HG02973 (cell line): ENCODE measurements around the gene NPAT.

ENCODE experiments used
- ATAC-seq: cut with Tn5 transposase; IDR thresholded peaks from one replicate; pipeline ENCODE4 v1.9.1; 2021; ENCODE audit warnings: moderate library complexity; ENCODE audit not compliant: unreplicated experiment

NPAT gene

DNA sequence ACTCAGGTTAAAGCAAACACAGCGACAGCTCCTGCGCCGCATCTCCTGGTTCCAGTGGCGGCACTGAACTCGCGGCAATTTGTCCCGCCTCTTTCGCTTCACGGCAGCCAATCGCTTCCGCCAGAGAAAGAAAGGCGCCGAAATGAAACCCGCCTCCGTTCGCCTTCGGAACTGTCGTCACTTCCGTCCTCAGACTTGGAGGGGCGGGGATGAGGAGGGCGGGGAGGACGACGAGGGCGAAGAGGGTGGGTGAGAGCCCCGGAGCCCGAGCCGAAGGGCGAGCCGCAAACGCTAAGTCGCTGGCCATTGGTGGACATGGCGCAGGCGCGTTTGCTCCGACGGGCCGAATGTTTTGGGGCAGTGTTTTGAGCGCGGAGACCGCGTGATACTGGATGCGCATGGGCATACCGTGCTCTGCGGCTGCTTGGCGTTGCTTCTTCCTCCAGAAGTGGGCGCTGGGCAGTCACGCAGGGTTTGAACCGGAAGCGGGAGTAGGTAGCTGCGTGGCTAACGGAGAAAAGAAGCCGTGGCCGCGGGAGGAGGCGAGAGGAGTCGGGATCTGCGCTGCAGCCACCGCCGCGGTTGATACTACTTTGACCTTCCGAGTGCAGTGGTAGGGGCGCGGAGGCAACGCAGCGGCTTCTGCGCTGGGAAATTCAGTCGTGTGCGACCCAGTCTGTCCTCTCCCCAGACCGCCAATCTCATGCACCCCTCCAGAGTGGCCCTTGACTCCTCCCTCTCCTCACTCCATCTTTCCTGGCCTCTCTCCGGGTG is at the start of gene NPAT, which contains the start of gene ATM:
NPAT (minus strand) TSS at position 65 of the 774 bp plus-strand sequence. CDS start 102 bp downstream, outside the sequence.
ATM (plus strand) TSS at position 494 of the 774 bp plus-strand sequence. CDS start 4,558 bp downstream, outside the sequence.
- ATAC-seq = peak; percentile 77

GRCh38 chr11:108269583-108269982 is 47.1 kb upstream of the NPAT start:
- ATAC-seq = no peak

GRCh38 chr11:108253176-108253575 is 30.7 kb upstream of the NPAT start:
- ATAC-seq = no peak

DNA sequence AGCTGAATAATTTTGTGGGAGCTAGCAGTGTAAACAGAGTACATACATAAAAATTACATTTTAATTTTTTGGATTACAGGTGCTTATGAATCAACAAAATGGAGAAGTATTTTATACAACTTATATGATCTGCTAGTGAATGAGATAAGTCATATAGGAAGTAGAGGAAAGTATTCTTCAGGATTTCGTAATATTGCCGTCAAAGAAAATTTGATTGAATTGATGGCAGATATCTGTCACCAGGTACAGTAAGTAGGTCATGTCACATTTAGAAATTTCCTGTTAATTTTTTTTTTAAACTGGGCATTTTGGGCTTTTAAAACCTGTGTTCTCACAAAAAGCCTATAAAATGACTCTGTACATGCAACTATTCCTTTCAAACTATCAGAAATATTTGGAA is 24.4 kb upstream of the NPAT start:
- no peak for ATAC-seq

GRCh38 chr11:108246308-108246707 is 23.9 kb upstream of the NPAT start:
- no peak for ATAC-seq

- no peak for ATAC-seq
Measured at GRCh38 chr11:108242422-108242821, 20.0 kb upstream of the NPAT start.

DNA sequence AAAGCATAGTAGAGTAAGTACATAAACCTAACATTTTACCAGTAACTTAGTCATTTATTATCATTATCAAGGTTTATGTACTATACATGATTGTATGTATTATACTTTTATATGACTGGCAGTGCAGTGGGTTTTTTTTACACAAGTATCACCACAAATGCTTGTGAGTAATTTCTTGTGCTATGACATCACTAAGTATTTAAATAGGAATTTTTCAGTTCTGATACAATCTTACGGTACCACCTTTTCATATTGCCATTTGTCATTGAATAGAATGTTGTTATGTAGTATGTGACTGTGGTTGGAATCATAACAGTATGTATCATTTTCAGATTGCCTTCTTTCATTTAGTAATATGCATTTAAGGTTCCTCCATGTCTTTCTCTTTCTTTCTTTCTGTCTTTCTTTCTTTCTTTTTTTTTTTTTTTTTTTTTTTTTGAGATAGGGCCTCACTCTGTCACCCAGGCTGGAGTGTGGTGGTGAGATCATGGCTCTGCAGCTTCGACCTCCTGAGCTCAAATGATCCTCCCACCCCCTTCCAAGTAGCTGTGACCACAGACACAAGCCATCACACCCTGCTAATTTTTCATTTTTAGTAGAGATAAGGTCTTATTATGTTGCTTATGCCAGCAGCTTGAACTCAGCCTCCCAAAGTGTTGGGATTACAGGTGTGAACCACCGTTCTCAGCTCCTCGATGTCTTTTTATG is 19.0 kb upstream of the NPAT start:
- ATAC-seq = no peak

DNA sequence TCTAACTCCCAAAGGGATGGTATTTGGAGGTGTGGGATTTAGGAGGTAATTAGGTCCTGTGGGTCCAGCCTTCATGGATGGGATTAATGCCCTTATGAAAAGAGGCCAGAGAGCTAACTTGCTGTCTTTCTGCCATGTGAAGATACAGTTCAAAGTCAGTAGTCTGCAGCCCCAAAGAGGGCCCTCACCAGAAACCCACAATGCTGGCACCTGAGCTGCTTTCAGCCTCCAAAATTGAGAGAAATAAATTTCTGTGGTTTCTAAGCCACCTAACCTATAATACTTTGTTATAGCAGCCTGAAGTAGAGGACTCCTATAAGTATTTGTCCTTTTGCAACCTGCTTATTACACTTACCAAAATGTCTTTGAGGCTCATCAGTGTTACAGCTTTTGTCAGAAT is 16.6 kb upstream of the NPAT start:
- no peak for ATAC-seq

DNA sequence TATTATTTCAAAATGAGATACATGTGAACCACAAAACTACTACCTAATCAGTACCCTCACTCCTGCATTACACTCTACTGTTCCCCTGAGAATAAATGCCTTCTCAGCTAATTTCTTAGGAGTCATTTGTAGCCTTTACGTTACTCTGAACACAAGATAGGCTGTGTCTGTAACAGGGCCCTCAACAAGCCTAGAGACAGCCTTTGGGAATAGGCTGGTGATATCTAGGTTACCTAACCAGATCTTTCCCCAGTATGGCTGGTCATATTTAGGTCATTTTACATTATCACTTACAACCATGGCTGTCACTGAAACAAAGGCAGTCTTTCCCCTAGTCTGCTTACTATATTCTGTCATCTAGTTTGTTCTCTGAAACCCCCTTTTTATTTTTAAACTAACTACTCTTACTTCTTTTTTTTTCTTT is 14.6 kb upstream of the NPAT start:
- peak; percentile 53 for ATAC-seq

DNA sequence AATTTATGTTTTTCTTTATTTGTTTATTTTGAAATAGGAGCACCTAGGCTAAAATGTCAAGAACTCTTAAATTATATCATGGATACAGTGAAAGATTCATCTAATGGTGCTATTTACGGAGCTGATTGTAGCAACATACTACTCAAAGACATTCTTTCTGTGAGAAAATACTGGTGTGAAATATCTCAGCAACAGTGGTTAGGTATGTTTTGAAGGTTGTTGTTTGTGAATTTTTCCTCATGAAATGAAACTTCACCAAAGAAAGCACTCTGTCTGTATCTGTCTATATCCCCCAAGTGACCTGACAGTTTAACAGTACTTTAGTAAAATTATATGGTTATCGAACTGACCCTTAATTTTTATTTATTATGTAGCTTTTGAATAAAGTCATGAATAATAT is 13.2 kb upstream of the NPAT start:
- ATAC-seq = no peak

GRCh38 chr11:108235192-108235591 is 12.8 kb upstream of the NPAT start:
- ATAC-seq = no peak

GRCh38 chr11:108233277-108233945 is 11.0 kb upstream of the NPAT start:
- ATAC-seq = no peak

GRCh38 chr11:108228251-108228650 is 5.8 kb upstream of the NPAT start:
- no peak for ATAC-seq

DNA sequence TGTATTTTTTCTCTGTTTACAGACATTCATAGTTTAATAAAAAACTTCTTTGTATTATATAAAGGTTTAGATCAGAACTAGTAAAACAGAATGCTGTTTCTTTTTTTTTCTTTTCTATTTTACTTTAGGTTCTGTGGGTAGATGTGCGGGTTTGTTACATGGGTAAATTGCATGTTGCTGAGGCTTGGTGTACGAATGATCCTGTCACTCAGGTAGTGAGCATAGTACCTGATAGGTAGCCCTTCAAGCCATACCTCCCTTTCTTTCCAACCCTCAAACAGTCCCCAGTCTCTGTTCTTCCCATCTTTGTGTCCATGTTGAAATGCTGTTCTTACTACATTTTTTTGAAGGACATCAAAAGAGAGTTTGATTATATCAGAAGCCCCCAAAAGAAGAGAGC is 3.6 kb upstream of the NPAT start:
- ATAC-seq = no peak

- no peak for ATAC-seq
Measured at GRCh38 chr11:108224911-108225786, 2.7 kb upstream of the NPAT start.

GRCh38 chr11:108224366-108224765 is 1.9 kb upstream of the NPAT start:
- ATAC-seq = no peak

DNA sequence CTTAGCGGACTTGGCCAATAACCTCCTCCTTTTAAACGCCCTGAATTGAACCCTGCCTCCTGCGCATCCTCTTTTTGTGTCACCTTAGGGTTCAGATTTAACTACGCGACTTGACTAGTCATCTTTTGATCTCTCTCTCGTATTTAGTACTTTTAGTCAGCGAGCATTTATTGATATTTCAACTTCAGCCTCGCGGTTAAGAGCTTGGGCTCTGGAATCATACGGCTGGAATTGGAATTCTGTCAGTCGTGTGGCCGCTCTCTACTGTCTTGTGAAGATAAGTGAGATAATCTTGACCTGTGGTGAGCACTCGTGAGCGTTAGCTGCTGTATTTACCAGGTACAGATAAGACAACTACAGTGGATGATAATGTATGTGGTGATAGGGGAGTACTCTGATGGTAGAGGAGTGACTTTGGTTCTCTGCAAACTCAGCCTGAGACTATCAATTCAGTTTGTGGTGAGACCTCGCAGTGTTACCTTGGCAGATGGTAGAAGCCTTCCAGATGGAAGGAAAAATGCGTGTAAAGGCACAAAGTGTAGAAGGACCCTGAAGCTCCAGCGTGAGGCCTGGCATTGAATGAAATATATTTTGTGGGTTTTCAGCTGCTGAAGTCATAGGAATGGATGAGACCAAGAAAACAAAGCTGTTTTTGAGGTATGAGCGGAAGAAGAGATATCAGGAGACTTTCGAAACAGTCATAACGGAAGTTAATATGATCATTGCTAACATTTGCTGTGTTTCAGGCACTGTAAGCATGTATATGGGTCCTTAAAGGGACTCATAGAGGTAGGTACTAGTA is 1.1 kb upstream of the NPAT start:
- peak; percentile 38 for ATAC-seq

DNA sequence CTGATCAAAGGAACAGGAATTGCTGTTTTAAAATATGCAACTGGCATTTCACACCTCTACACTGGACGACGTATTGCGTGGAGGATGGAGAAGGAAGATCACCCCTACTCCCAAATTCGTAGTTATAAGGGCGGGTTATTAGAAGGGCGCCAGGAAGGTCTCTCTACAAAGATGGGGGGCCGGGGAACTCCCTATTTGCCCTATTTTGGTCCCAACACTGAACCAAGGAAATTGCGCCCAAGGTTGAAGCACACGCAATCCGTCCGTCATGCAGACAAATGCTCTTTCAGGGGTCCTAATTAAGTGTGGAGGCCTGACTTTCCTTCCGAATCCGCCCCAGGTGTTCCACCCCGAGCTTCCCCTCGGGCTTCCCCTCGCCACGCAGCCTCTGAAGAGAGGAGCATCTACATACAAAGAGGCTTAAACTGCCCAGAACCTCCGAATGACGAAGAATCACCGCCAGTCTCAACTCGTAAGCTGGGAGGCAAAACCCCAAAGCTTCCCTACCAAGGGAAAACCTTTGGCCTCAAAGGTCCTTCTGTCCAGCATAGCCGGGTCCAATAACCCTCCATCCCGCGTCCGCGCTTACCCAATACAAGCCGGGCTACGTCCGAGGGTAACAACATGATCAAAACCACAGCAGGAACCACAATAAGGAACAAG is 396 bp downstream of the NPAT start:
- peak; percentile 1 for ATAC-seq

- no peak for ATAC-seq
Measured at GRCh38 chr11:108221371-108221770, 1.1 kb downstream of the NPAT start.
